Measurements from ENCODE around the gene UBE2L6. TPM values are rescaled to one million over a fixed set of nuclear protein-coding genes. Genes with fewer than 3 reads are reported as not detected.

The UBE2L6 gene
- total RNA-seq, 5 donors from 2014 or later (not counting 1 experiment from before 2014, with no cell fraction given): 61.7 to 97.2 (median 80.3) TPM

DNA sequence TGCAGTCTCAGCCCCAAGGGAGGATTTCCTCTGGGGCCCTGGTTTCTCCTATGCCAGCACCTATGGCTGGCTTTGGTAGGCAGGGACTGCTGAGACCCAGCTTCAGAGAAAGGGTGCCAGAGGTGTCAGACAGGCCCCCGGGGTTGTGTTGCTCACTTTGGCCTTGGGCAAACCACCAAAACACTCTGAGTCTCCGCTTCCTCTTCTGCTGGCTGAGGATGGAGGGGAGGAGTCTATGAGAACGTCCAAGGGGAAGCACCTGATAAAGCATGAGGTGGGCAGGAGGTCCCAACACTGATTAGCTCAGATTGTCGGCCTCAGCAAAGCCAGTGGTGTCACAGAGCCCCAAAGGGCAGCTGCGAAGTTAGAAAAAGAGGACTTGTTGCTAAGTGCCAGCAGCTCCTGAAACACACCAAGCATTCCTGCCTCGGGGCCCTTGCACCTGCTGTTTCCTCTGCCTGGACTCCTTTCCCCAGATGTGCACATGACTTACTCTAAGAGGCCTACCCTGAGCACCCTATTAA, 19.6 kb downstream of the UBE2L6 start:
- Mint-ChIP-seq H3K4me1 (peaks cover 5 to 7% (median 7%) of the 10 kb centered on the region in 3 donors), H3K4me3 (no peak overlapping the region), H3K27ac (peak overlapping the region; percentile 27 to 64), H3K36me3 (peaks cover 26% of the 10 kb centered on the region), H3K9me3 (no peaks in the 10 kb centered on the region), H3K27me3 (no peaks in the 10 kb centered on the region)
- ChIA-PET CTCF (interaction anchor here in 1 of 2 donors (1.0 kb wide), 1 partner anchor 18 kb away, joined by 3 read pairs; no protein-coding TSS in a partner anchor), POLR2A (no interaction called here)
- peak in 3 of 35 experiments; percentile 13 to 34 (median 20) for DNase-seq
- H3K27me3 ChIP-seq (replicated peaks in 1 of 2; ENCODE audit: control insufficient read depth in 2 of 2, extremely low read depth in 1 of 2, insufficient read depth in 2 of 2, low read length in 1 of 2): no peaks in the 10 kb centered on the region
- H3K4me1 ChIP-seq (ENCODE audit: control insufficient read depth in 1 of 2, extremely low read depth in 1 of 2, insufficient read depth in 2 of 2, low read length in 2 of 2): peaks cover 0 to 16% of the 10 kb centered on the region in 2 experiments
- no peaks in the 10 kb centered on the region for H3K9me3 ChIP-seq
- peaks cover 9 to 41% of the 10 kb centered on the region in 2 donors for H3K36me3 ChIP-seq (ENCODE audit: control insufficient read depth in 2 of 2, extremely low read depth in 1 of 2, insufficient read depth in 1 of 2, low read length in 1 of 2)
- peak in 3 of 4 experiments; percentile 37 to 43 (median 42) for ATAC-seq (replicated peaks in 1 of 4)
- peak overlapping the region; percentile 34 for H3K27ac ChIP-seq (ENCODE audit: low read length)
- H3K4me3 ChIP-seq (ENCODE audit: control insufficient read depth in 1 of 2, extremely low read depth in 1 of 2, low read length in 1 of 2): no peak overlapping the region
- 48% methylated on average over 6 of the region's 6 CpGs for WGBS (ENCODE audit: insufficient coverage)

DNA sequence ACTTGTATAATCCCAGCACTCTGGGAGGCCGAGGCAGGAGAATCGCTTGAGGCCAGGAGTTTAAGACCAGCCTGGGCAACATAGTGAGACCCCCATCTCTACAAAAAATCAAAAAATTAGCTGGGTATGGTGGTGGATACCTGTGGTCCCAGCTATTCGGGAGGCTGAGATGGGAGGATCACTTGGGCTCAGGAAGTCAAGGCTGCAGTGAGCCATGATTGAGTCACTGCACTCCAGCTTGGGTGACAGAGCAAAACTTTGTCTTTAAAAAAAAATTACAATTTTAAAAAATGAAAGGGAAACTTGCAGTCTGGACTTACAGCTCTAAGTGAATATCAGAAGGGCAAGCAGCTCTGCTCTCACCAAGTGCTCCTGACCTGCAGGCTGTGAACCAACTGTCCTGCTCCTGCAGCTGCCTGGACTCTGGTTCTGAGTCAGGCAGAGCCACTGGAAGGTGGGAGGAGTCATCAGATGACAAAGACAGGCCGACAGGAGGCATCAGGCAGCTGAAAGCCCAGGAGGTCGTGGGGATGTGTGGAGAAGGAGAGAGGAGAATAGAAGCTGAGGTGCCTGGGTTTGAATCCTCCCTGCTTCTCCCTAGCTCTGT, 20.5 kb downstream of the UBE2L6 start:
- H3K4me3 Mint-ChIP-seq: no peak overlapping the region
- WGBS (ENCODE audit: insufficient coverage): 0% methylated on average over 1 of the region's 5 CpGs
- H3K27ac Mint-ChIP-seq: peak overlapping the region; percentile 70 to 79
- no peaks in the 10 kb centered on the region for H3K9me3 Mint-ChIP-seq
- H3K36me3 Mint-ChIP-seq: peaks cover 16% of the 10 kb centered on the region
- no peak overlapping the region for H3K4me3 ChIP-seq (ENCODE audit: control insufficient read depth in 1 of 2, extremely low read depth in 1 of 2, low read length in 1 of 2)
- ChIA-PET CTCF (interaction anchor here in 1 of 2 donors (1.0 kb wide), 1 partner anchor 19 kb away, joined by 3 read pairs; no protein-coding TSS in a partner anchor), POLR2A (interaction anchor here in 1 of 2 donors (0.5 kb wide), 1 partner anchor 13 kb away, joined by 3 read pairs; no protein-coding TSS in a partner anchor)
- ATAC-seq (replicated peaks in 1 of 4) (peak in 1 of 4 experiments; percentile 39), DNase-seq (no peak)
- no peaks in the 10 kb centered on the region for H3K27me3 Mint-ChIP-seq
- H3K36me3 ChIP-seq (ENCODE audit: control insufficient read depth in 2 of 2, extremely low read depth in 1 of 2, insufficient read depth in 1 of 2, low read length in 1 of 2): peaks cover 4 to 32% of the 10 kb centered on the region in 2 donors
- peak overlapping the region; percentile 34 for H3K27ac ChIP-seq (ENCODE audit: low read length)
- peaks cover 0 to 16% of the 10 kb centered on the region in 2 experiments for H3K4me1 ChIP-seq (ENCODE audit: control insufficient read depth in 1 of 2, extremely low read depth in 1 of 2, insufficient read depth in 2 of 2, low read length in 2 of 2)
- H3K27me3 ChIP-seq (replicated peaks in 1 of 2; ENCODE audit: control insufficient read depth in 2 of 2, extremely low read depth in 1 of 2, insufficient read depth in 2 of 2, low read length in 1 of 2): no peaks in the 10 kb centered on the region
- H3K4me1 Mint-ChIP-seq: peaks cover 5 to 11% (median 7%) of the 10 kb centered on the region in 3 donors
- H3K9me3 ChIP-seq: no peaks in the 10 kb centered on the region

DNA sequence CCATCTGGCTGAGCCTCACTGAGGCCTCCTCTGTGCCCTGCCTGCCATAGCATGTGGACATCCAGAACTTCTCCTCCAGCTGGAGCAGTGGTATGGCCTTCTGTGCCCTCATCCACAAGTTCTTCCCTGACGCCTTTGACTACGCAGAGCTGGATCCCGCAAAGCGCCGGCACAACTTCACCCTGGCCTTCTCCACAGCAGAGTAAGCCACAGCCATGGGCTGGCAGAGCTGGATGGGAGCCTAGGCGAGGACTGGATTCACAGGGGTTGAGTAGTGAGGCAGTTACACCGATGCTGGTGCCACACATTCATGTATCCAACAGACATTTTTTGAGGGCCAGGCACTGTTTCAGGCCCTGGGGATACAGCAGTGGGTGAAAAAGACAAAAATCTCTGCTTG, 21.0 kb downstream of the UBE2L6 start:
- ATAC-seq (replicated peaks in 1 of 4) (no peak), DNase-seq (no peak)
- WGBS (ENCODE audit: insufficient coverage): 96% methylated on average over 5 of the region's 7 CpGs
- no peaks in the 10 kb centered on the region for H3K9me3 Mint-ChIP-seq
- H3K27ac Mint-ChIP-seq: no peak overlapping the region
- POLR2A ChIA-PET: no interaction called here
- no peak overlapping the region for H3K4me3 Mint-ChIP-seq
- H3K4me1 Mint-ChIP-seq: peaks cover 5 to 11% (median 7%) of the 10 kb centered on the region in 3 donors
- Histone ChIP-seq H3K9me3 (no peaks in the 10 kb centered on the region), H3K4me3 (ENCODE audit: control insufficient read depth in 1 of 2, extremely low read depth in 1 of 2, low read length in 1 of 2) (no peak overlapping the region), H3K4me1 (ENCODE audit: control insufficient read depth in 1 of 2, extremely low read depth in 1 of 2, insufficient read depth in 2 of 2, low read length in 2 of 2) (peaks cover 0 to 16% of the 10 kb centered on the region in 2 experiments), H3K27ac (ENCODE audit: low read length) (no peak overlapping the region), H3K36me3 (ENCODE audit: control insufficient read depth in 2 of 2, extremely low read depth in 1 of 2, insufficient read depth in 1 of 2, low read length in 1 of 2) (peaks cover 4 to 27% of the 10 kb centered on the region in 2 donors), H3K27me3 (replicated peaks in 1 of 2; ENCODE audit: control insufficient read depth in 2 of 2, extremely low read depth in 1 of 2, insufficient read depth in 2 of 2, low read length in 1 of 2) (no peaks in the 10 kb centered on the region)
- peaks cover 12% of the 10 kb centered on the region for H3K36me3 Mint-ChIP-seq
- H3K27me3 Mint-ChIP-seq: no peaks in the 10 kb centered on the region
- CTCF ChIA-PET: no interaction called here

DNA sequence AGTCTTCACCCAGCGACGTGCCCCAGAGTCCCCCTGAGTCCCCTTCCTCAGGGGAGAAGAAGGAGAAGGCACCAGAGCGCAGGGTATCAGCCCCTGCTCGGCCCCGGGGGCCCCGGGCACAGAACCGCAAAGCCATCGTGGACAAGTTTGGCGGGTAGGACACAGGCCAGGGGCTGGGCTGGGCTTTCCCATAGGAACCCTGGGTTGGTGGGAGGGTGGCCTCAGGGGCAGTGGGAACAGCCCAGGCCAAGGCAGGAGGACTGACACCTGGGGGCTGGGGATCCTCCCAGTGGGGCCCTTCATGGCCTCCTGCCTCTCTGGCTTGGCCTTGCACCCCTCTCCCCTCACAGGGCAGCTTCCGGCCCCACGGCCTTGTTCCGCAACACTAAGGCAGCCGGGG, 21.6 kb downstream of the UBE2L6 start:
- no peak overlapping the region for H3K4me3 Mint-ChIP-seq
- no peak overlapping the region for H3K4me3 ChIP-seq (ENCODE audit: control insufficient read depth in 1 of 2, extremely low read depth in 1 of 2, low read length in 1 of 2)
- WGBS (ENCODE audit: insufficient coverage): 97% methylated on average over 9 of the region's 13 CpGs
- ChIA-PET CTCF (no interaction called here), POLR2A (no interaction called here)
- peaks cover 12% of the 10 kb centered on the region for H3K36me3 Mint-ChIP-seq
- ATAC-seq (replicated peaks in 1 of 4) (no peak), DNase-seq (no peak)
- peaks cover 0 to 16% of the 10 kb centered on the region in 2 experiments for H3K4me1 ChIP-seq (ENCODE audit: control insufficient read depth in 1 of 2, extremely low read depth in 1 of 2, insufficient read depth in 2 of 2, low read length in 2 of 2)
- H3K27ac ChIP-seq (ENCODE audit: low read length): no peak overlapping the region
- no peak overlapping the region for H3K27ac Mint-ChIP-seq
- no peaks in the 10 kb centered on the region for H3K9me3 ChIP-seq
- H3K4me1 Mint-ChIP-seq: peaks cover 5 to 11% (median 7%) of the 10 kb centered on the region in 3 donors
- H3K9me3 Mint-ChIP-seq: no peaks in the 10 kb centered on the region
- H3K36me3 ChIP-seq (ENCODE audit: control insufficient read depth in 2 of 2, extremely low read depth in 1 of 2, insufficient read depth in 1 of 2, low read length in 1 of 2): peaks cover 4 to 23% of the 10 kb centered on the region in 2 donors
- no peaks in the 10 kb centered on the region for H3K27me3 Mint-ChIP-seq
- no peaks in the 10 kb centered on the region for H3K27me3 ChIP-seq (replicated peaks in 1 of 2; ENCODE audit: control insufficient read depth in 2 of 2, extremely low read depth in 1 of 2, insufficient read depth in 2 of 2, low read length in 1 of 2)

DNA sequence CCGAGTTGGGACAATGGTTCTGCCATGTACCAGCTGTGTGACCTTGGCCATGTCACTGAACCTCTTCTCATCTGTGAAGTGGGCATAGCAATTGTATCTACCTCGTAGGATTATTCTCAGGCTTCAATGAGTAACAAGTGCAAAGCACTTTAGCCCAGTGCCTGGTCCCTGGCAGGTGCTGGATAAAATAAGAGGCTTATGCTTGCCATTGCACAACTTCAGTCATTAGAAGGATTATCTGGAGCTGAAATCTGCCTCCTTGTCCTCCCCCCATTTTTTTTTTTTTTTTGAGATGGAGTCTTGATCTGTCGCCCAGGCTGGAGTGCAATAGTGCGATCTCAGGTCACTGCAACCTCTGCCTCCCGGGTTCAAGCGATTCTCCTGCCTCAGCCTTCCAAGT, 22.9 kb downstream of the UBE2L6 start:
- DNase-seq: no peak
- Mint-ChIP-seq H3K27me3 (no peaks in the 10 kb centered on the region), H3K9me3 (no peaks in the 10 kb centered on the region), H3K27ac (no peak overlapping the region), H3K4me1 (peaks cover 5 to 11% (median 7%) of the 10 kb centered on the region in 3 donors), H3K4me3 (no peak overlapping the region), H3K36me3 (peaks cover 5% of the 10 kb centered on the region)
- POLR2A ChIA-PET: interaction anchor here in 1 of 2 donors (0.7 kb wide), 1 partner anchor 112 kb away, joined by 3 read pairs; no protein-coding TSS in a partner anchor
- Histone ChIP-seq H3K27me3 (replicated peaks in 1 of 2; ENCODE audit: control insufficient read depth in 2 of 2, extremely low read depth in 1 of 2, insufficient read depth in 2 of 2, low read length in 1 of 2) (no peaks in the 10 kb centered on the region), H3K27ac (ENCODE audit: low read length) (no peak overlapping the region), H3K4me1 (ENCODE audit: control insufficient read depth in 1 of 2, extremely low read depth in 1 of 2, insufficient read depth in 2 of 2, low read length in 2 of 2) (peaks cover 0 to 16% of the 10 kb centered on the region in 2 experiments), H3K4me3 (ENCODE audit: control insufficient read depth in 1 of 2, extremely low read depth in 1 of 2, low read length in 1 of 2) (no peak overlapping the region), H3K36me3 (ENCODE audit: control insufficient read depth in 2 of 2, extremely low read depth in 1 of 2, insufficient read depth in 1 of 2, low read length in 1 of 2) (peaks cover under 1 to 10% of the 10 kb centered on the region in 2 donors), H3K9me3 (no peaks in the 10 kb centered on the region)
- WGBS (ENCODE audit: insufficient coverage): 100% methylated on average over 2 of the region's 6 CpGs
- ATAC-seq (replicated peaks in 1 of 4): no peak
- CTCF ChIA-PET: no interaction called here

DNA sequence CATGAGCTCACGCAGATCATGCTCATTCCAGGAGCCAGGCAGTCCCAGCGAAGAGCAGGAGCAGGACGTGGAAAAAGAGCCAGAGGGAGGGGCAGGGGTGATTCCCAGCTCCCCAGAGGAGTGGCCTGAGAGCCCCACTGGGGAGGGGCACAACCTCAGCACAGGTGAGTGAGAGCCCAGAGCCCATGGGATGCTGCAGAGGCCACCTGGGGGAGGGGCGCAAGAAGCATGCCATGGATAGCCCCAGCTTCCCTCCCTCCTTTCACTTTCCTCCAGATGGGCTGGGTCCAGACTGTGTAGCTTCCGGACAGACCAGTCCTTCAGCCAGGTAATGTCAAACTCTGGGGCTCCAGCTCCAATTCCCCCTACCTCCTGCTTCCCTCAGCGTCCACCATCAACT, 23.9 kb downstream of the UBE2L6 start:
- ChIA-PET CTCF (no interaction called here), POLR2A (interaction anchor here in 1 of 2 donors (0.6 kb wide), 1 partner anchor 158 kb away, joined by 3 read pairs; no protein-coding TSS in a partner anchor)
- Mint-ChIP-seq H3K4me3 (no peak overlapping the region), H3K27me3 (no peaks in the 10 kb centered on the region), H3K4me1 (peaks cover 4 to 8% (median 6%) of the 10 kb centered on the region in 3 donors), H3K9me3 (no peaks in the 10 kb centered on the region), H3K27ac (no peak overlapping the region), H3K36me3 (peaks cover 2% of the 10 kb centered on the region)
- H3K4me1 ChIP-seq (ENCODE audit: control insufficient read depth in 1 of 2, extremely low read depth in 1 of 2, insufficient read depth in 2 of 2, low read length in 2 of 2): peaks cover 0 to 16% of the 10 kb centered on the region in 2 experiments
- ATAC-seq (replicated peaks in 1 of 4) (no peak), DNase-seq (no peak)
- H3K27ac ChIP-seq (ENCODE audit: low read length): no peak overlapping the region
- no peaks in the 10 kb centered on the region for H3K9me3 ChIP-seq
- peaks cover 0 to 4% of the 10 kb centered on the region in 2 donors for H3K36me3 ChIP-seq (ENCODE audit: control insufficient read depth in 2 of 2, extremely low read depth in 1 of 2, insufficient read depth in 1 of 2, low read length in 1 of 2)
- H3K27me3 ChIP-seq (replicated peaks in 1 of 2; ENCODE audit: control insufficient read depth in 2 of 2, extremely low read depth in 1 of 2, insufficient read depth in 2 of 2, low read length in 1 of 2): no peaks in the 10 kb centered on the region
- H3K4me3 ChIP-seq (ENCODE audit: control insufficient read depth in 1 of 2, extremely low read depth in 1 of 2, low read length in 1 of 2): no peak overlapping the region
- 88% methylated on average over 3 of the region's 6 CpGs for WGBS (ENCODE audit: insufficient coverage)
